NCI-H2107 treated with DMSO at 0.1 percent for 48 hours (cell line): ENCODE results near the gene AKT3.

Experiments used
- DNase-seq: peaks from one replicate; lab custom pipeline; 2025; ENCODE audit not compliant: unreplicated experiment; lab: John Stamatoyannopoulos, UW

AKT3 gene

GRCh38 chr1:243493156-243494129 lies 356.6 kb downstream of the AKT3 start:
- no peak for DNase-seq

- DNase-seq: no peak
Observed at GRCh38 chr1:243490748-243491686, 359.0 kb downstream of the AKT3 start.

- DNase-seq: no peak
Observed at GRCh38 chr1:243489681-243490546, 360.1 kb downstream of the AKT3 start.

- DNase-seq: no peak
Observed at GRCh38 chr1:243489158-243489527, 360.9 kb downstream of the AKT3 start.

GRCh38 chr1:243488459-243489157 lies 361.4 kb downstream of the AKT3 start:
- DNase-seq: no peak

- no peak for DNase-seq
Observed at GRCh38 chr1:243487649-243488227, 362.3 kb downstream of the AKT3 start.

GRCh38 chr1:243487036-243487648 lies 362.9 kb downstream of the AKT3 start:
- no peak for DNase-seq

- DNase-seq: no peak
Observed at GRCh38 chr1:243483952-243484351, 366.1 kb downstream of the AKT3 start.

- DNase-seq: no peak
Observed at GRCh38 chr1:243483071-243483771, 366.8 kb downstream of the AKT3 start.

- DNase-seq: no peak
Observed at GRCh38 chr1:243482141-243483022, 367.7 kb downstream of the AKT3 start.

GRCh38 chr1:243481101-243481500 lies 368.9 kb downstream of the AKT3 start:
- no peak for DNase-seq

- no peak for DNase-seq
Observed at GRCh38 chr1:243477731-243478290, 372.2 kb downstream of the AKT3 start.

- no peak for DNase-seq
Observed at GRCh38 chr1:243475966-243476365, 374.1 kb downstream of the AKT3 start.

GRCh38 chr1:243474906-243475305 lies 375.1 kb downstream of the AKT3 start:
- DNase-seq: no peak

- no peak for DNase-seq
Observed at GRCh38 chr1:243474136-243474881, 375.7 kb downstream of the AKT3 start.

GRCh38 chr1:243473227-243474135 lies 376.6 kb downstream of the AKT3 start:
- DNase-seq: no peak
